Stimulated activated naive CD8-positive, alpha-beta T cell treated with anti-CD3 and anti-CD28 coated beads, Interleukin-15, amount 100 ng/mL, for 72 hours (primary cell): ENCODE data around the gene UBA5.

Experiments
- ATAC-seq: fragments of 150-1000 bp; cut with Tn5 transposase; 2 replicates; pipeline ENCODE4 v1.10.0; 2021; ENCODE audit warnings: mild to moderate bottlenecking, moderate library complexity
- DNase-seq, 2 donors: peaks; one replicate each; pipeline ENCODE4 v3.0.0; 2021 to 2022
- H3K27ac Mint-ChIP-seq, 2 donors: one replicate each; pipeline ENCODE4 v1.8.0; 2022; ENCODE audit warnings: mild to moderate bottlenecking in 2 of 2, mixed read lengths in 2 of 2, moderate library complexity in 2 of 2
- H3K27me3 Mint-ChIP-seq: one replicate; pipeline ENCODE4 v1.8.0; 2022; ENCODE audit warnings: mixed read lengths
- H3K4me1 Mint-ChIP-seq: one replicate; pipeline ENCODE4 v1.8.0; 2022; ENCODE audit warnings: mild to moderate bottlenecking, mixed read lengths
- H3K4me3 Mint-ChIP-seq, 2 donors: one replicate each; pipeline ENCODE4 v1.8.0; 2022; ENCODE audit warnings: mild to moderate bottlenecking in 2 of 2, mixed read lengths in 2 of 2, moderate library complexity in 1 of 2
- H3K9me3 Mint-ChIP-seq, 2 donors: one replicate each; pipeline ENCODE4 v1.8.0; 2022; ENCODE audit warnings: mixed read lengths in 2 of 2

UBA5 gene

GRCh38 chr3:132641837-132642538 lies 18.1 kb upstream of the UBA5 start:
- H3K4me1 Mint-ChIP-seq: peaks cover 16% of the 10 kb centered on the region
- no peak overlapping the region for H3K4me3 Mint-ChIP-seq
- H3K27me3 Mint-ChIP-seq: no peaks in the 10 kb centered on the region
- ATAC-seq (no peak), DNase-seq (no peak)
- no peaks in the 10 kb centered on the region for H3K9me3 Mint-ChIP-seq
- H3K27ac Mint-ChIP-seq: no peak overlapping the region

DNA sequence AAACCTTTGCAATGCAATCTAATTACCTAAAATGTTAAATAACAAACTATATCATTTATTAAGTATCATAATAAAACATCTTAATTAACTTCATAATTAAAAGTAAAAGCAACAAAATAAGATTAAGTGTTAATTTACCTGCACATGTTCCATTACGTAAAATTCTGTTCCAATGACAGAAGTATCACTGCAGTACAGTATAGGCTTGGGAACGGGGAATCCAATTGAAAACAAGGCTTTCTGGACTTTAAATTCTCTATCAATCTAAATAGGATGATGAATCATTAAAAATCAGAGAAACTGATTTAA lies 17.6 kb upstream of the UBA5 start:
- DNase-seq (no peak), ATAC-seq (no peak)
- H3K27me3 Mint-ChIP-seq: no peaks in the 10 kb centered on the region
- H3K4me1 Mint-ChIP-seq: peaks cover 16% of the 10 kb centered on the region
- no peaks in the 10 kb centered on the region for H3K9me3 Mint-ChIP-seq
- no peak overlapping the region for H3K27ac Mint-ChIP-seq
- no peak overlapping the region for H3K4me3 Mint-ChIP-seq

DNA sequence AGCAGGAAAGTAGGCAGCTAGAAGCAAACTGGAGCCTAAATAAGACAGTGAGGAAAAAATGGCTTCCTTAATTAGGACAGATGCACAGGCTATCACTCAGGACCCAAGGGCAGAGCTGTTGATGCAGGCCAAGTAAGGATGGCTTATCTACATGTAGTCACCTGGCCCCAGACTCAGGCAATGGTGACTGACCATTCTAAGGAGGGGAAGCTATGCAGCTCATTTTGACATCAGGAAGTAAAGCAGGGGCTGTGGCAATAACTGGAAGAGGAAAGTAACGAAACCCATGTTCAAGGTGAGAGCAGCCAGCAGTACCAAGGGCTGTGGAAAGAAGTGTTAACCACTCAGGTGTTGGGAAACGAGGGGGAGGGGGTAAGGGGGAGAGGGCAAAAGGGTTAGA lies 16.8 kb upstream of the UBA5 start:
- Mint-ChIP-seq H3K27ac (no peak overlapping the region), H3K9me3 (no peaks in the 10 kb centered on the region), H3K27me3 (no peaks in the 10 kb centered on the region), H3K4me3 (no peak overlapping the region), H3K4me1 (peaks cover 16% of the 10 kb centered on the region)
- DNase-seq: no peak
- no peak for ATAC-seq

GRCh38 chr3:132645058-132645457 lies 15.1 kb upstream of the UBA5 start:
- H3K9me3 Mint-ChIP-seq: no peaks in the 10 kb centered on the region
- H3K27ac Mint-ChIP-seq: no peak overlapping the region
- H3K27me3 Mint-ChIP-seq: no peaks in the 10 kb centered on the region
- DNase-seq (no peak), ATAC-seq (no peak)
- peaks cover 16% of the 10 kb centered on the region for H3K4me1 Mint-ChIP-seq
- no peak overlapping the region for H3K4me3 Mint-ChIP-seq

GRCh38 chr3:132650153-132650552 lies 10.0 kb upstream of the UBA5 start:
- H3K27me3 Mint-ChIP-seq: no peaks in the 10 kb centered on the region
- H3K4me1 Mint-ChIP-seq: peaks cover 5% of the 10 kb centered on the region
- ATAC-seq: peak; percentile 70

GRCh38 chr3:132652640-132653270 lies 7.4 kb upstream of the UBA5 start:
- ATAC-seq (no peak), DNase-seq (no peak)
- Mint-ChIP-seq H3K9me3 (no peaks in the 10 kb centered on the region), H3K4me3 (no peak overlapping the region), H3K27me3 (no peaks in the 10 kb centered on the region), H3K27ac (no peak overlapping the region), H3K4me1 (peaks cover 15% of the 10 kb centered on the region)

More at GRCh38 chr3:132650153-132650552, 10.0 kb upstream of the UBA5 start:
- Mint-ChIP-seq H3K27ac (no peak overlapping the region), H3K9me3 (no peaks in the 10 kb centered on the region), H3K4me3 (no peak overlapping the region)
- DNase-seq: no peak

DNA sequence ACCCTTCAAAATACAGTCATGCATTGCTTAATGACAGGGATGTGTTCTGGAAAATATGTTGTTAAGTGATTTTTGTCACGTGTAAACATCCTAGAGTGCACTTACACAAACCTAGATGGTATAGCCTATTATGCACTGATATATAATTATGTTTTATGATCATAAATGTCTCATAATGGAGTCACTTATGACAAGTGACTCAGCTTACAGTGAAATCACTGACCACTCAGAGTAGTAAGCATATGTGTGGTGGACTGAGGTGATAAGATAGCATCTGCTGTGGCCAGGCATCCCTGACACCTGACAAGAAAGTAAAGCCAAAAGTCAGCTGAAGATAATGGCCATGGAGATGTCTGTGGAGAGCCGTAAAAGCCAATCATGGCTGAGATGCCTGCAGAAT lies 5.9 kb upstream of the UBA5 start:
- ATAC-seq: no peak
- no peak overlapping the region for H3K4me3 Mint-ChIP-seq

GRCh38 chr3:132654721-132655120 lies 5.4 kb upstream of the UBA5 start:
- no peak for ATAC-seq
- H3K4me3 Mint-ChIP-seq: no peak overlapping the region
- H3K9me3 Mint-ChIP-seq: no peaks in the 10 kb centered on the region
- peaks cover 23% of the 10 kb centered on the region for H3K4me1 Mint-ChIP-seq
- H3K27me3 Mint-ChIP-seq: no peaks in the 10 kb centered on the region
- H3K27ac Mint-ChIP-seq: no peak overlapping the region
- DNase-seq: no peak

More for the DNA sequence above, 5.9 kb upstream of the UBA5 start:
- Mint-ChIP-seq H3K27ac (no peak overlapping the region), H3K9me3 (no peaks in the 10 kb centered on the region), H3K4me1 (peaks cover 23% of the 10 kb centered on the region), H3K27me3 (no peaks in the 10 kb centered on the region)
- DNase-seq: no peak

GRCh38 chr3:132655471-132655870 lies 4.7 kb upstream of the UBA5 start:
- Mint-ChIP-seq H3K27me3 (no peaks in the 10 kb centered on the region), H3K4me3 (no peak overlapping the region), H3K4me1 (peaks cover 23% of the 10 kb centered on the region), H3K9me3 (no peaks in the 10 kb centered on the region), H3K27ac (no peak overlapping the region)
- no peak for DNase-seq
- ATAC-seq: no peak

DNA sequence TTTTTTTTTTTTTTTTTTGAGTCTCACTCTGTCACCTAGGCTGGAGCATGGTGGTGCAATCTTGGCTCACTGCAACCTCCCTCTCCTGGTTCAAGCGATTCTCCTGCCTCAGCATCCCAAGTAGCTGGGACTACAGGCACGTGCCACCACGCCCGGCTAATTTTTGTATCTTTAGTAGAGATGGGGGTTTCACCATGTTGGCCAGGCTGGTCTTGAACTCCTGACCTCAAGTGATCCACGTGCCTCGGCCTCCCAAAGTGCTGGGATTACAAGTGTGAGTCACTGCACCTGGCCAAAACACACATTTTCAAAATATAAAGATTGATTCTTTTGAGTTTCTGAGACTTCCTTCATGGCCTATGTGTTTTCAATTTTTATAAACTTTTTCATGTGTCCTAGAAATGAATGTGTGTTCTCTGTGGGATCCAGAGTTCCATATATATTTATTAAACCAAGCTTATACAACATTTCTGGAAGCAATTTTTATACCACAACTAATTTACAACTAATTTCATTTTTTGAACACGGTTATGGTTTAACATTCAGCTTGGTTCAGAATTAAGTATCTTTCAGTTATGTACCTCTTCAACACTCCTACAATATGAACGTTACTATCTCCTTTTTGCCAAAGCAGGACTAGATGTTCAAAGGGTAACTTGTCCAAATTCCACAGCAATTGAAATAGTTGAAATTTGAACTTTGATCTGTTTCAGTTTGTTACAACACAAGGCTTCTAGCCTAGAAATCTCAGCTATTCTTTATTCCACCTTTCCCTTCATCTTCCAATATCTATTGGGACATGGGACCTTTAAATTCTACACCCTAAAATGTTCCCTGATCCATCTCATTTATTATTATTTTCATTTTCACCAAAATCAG lies 2.0 kb upstream of the UBA5 start:
- Mint-ChIP-seq H3K27me3 (no peaks in the 10 kb centered on the region), H3K4me1 (peaks cover 42% of the 10 kb centered on the region)
- no peak for ATAC-seq

DNA sequence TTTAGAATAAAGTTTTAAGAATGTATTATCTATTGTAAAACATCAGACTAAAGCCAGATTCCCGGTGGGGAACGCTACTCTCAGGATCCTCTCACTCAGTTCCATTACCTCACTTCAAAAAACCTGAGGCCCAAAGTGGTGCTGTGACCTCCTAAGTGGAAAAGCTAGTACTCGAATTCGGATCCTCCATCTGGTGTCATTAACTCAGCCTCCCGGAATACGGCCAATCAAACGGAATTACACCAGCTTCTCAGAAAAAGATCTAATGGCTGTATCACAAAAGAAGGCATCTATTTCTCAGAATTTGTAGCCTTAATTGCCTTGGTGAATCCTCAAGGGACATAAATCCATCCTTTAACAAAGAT lies 1.1 kb upstream of the UBA5 start:
- DNase-seq: no peak
- no peaks in the 10 kb centered on the region for H3K9me3 Mint-ChIP-seq
- H3K27ac Mint-ChIP-seq: peak overlapping the region in 1 of 2 donors; percentile 73
- no peak for ATAC-seq
- H3K27me3 Mint-ChIP-seq: no peaks in the 10 kb centered on the region
- peak overlapping the region; percentile 92 to 94 for H3K4me3 Mint-ChIP-seq
- H3K4me1 Mint-ChIP-seq: peaks cover 51% of the 10 kb centered on the region

More for the DNA sequence above, 2.0 kb upstream of the UBA5 start:
- no peak overlapping the region for H3K27ac Mint-ChIP-seq
- no peaks in the 10 kb centered on the region for H3K9me3 Mint-ChIP-seq
- peak overlapping the region; percentile 92 to 94 for H3K4me3 Mint-ChIP-seq
- DNase-seq: no peak

GRCh38 chr3:132659365-132660051 lies 621 bp upstream of the UBA5 start, which contains the start of gene ACAD11:
TSS of gene ACAD11 (minus strand) at chr3:132659809. CDS start at chr3:132659751, 58 bp downstream.
- H3K4me1 Mint-ChIP-seq: peaks cover 56% of the 10 kb centered on the region
- peak within 1 kb of the TSS; percentile 92 to 94 for H3K4me3 Mint-ChIP-seq
- H3K9me3 Mint-ChIP-seq: no peaks in the 10 kb centered on the region
- peak within 1 kb of the TSS; percentile 99 for H3K27ac Mint-ChIP-seq
- DNase-seq (peak; percentile 53 to 66), ATAC-seq (peak; percentile 74)
- no peaks in the 10 kb centered on the region for H3K27me3 Mint-ChIP-seq

DNA sequence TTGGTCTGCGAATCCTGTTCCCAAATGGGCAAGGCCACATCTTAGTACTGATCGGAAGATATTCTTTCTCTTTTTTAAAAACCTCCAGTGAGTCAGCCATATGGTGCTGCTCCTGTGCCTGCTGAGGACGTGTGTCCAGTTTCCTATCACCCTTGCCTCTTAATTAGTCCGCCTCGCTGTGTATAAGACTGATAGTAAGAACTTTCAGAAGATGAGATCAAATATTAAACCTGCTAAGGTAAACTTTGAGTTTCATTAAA lies 612 bp downstream of the UBA5 start:
- Mint-ChIP-seq H3K27ac (peak overlapping the region; percentile 99), H3K4me3 (peak overlapping the region; percentile 92 to 94), H3K4me1 (peaks cover 55% of the 10 kb centered on the region), H3K9me3 (no peaks in the 10 kb centered on the region), H3K27me3 (no peaks in the 10 kb centered on the region)
- ATAC-seq: peak; percentile 44
- DNase-seq: no peak

DNA sequence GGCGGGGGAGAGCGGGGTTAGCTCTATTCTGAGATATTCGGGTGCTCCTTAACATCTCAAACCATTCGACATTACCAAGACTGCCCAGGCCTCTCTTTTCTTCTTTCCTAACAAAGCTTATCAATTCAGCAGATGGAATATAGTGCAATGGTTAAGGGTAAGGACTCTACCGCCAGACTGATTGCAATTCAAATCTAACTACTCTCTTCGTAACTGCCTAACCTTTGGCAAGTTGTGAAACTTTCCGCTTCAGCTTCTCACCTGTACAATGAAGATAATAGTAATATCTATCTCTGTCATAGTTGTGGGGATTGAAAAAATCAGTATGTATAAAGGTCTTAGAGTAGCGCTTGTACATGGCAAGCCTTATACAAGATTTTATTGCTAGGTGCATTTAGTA lies 972 bp downstream of the UBA5 start:
- ATAC-seq: no peak
- H3K4me1 Mint-ChIP-seq: peaks cover 55% of the 10 kb centered on the region
- H3K9me3 Mint-ChIP-seq: no peaks in the 10 kb centered on the region
- peak overlapping the region; percentile 99 for H3K27ac Mint-ChIP-seq
- no peaks in the 10 kb centered on the region for H3K27me3 Mint-ChIP-seq
- no peak for DNase-seq
- H3K4me3 Mint-ChIP-seq: peak overlapping the region; percentile 92 to 94

- Mint-ChIP-seq H3K4me1 (peaks cover 52% of the 10 kb centered on the region), H3K4me3 (peak overlapping the region; percentile 41 to 94)
Observed at GRCh38 chr3:132662212-132662611, 2.1 kb downstream of the UBA5 start.

More at GRCh38 chr3:132662212-132662611, 2.1 kb downstream of the UBA5 start:
- Mint-ChIP-seq H3K9me3 (no peaks in the 10 kb centered on the region), H3K27ac (peak overlapping the region in 1 of 2 donors; percentile 28), H3K27me3 (no peaks in the 10 kb centered on the region)
- DNase-seq (no peak), ATAC-seq (no peak)
